ENCODE data around the gene NR0B2.

NR0B2 gene

GRCh38 chr1:26923711-26924110, 9.9 kb upstream of the NR0B2 start:
- no peak overlapping the region for H3K27ac ChIP-seq (ENCODE audit: low read depth, low read length)
- H3K27me3 ChIP-seq (ENCODE audit: control insufficient read depth, low read length) = no peaks in the 10 kb centered on the region
- H3K79me2 ChIP-seq (ENCODE audit: control insufficient read depth, low read length) = peaks cover 63% of the 10 kb centered on the region
- peaks cover 24% of the 10 kb centered on the region for H4K20me1 ChIP-seq (ENCODE audit: control insufficient read depth, insufficient read depth, low read depth, low read length)
- peaks cover 21% of the 10 kb centered on the region for H3K4me1 ChIP-seq (ENCODE audit: control insufficient read depth, low read length)
- H3K9me3 ChIP-seq (ENCODE audit: control insufficient read depth, insufficient read depth, low read length) = no peaks in the 10 kb centered on the region
- H3K4me3 ChIP-seq (ENCODE audit: low read length) = no peak overlapping the region
- peak overlapping the region; percentile 97 for H3K4me2 ChIP-seq (ENCODE audit: low read length)
- H3K9me2 ChIP-seq (replicated peaks; ENCODE audit: control insufficient read depth, low read length) = no peaks in the 10 kb centered on the region
- H3K36me3 ChIP-seq (ENCODE audit: control insufficient read depth, low read length) = peaks cover 61% of the 10 kb centered on the region
- TF ChIP-seq CTCF (IDR thresholded peaks at IDR 0.05; ENCODE audit: low read depth, low read length, poor library complexity, severe bottlenecking) = no peak
- TF ChIP-seq EZH2phosphoT487 (IDR thresholded peaks at IDR 0.05; ENCODE audit: borderline replicate concordance, low read length) = no peak
- no peaks in the 10 kb centered on the region for H3F3A ChIP-seq (ENCODE audit: control insufficient read depth, insufficient read depth)

- H3K4me1 ChIP-seq (ENCODE audit: control insufficient read depth, low read length) = peaks cover 21% of the 10 kb centered on the region
Observed at GRCh38 chr1:26922901-26923300, 9.1 kb upstream of the NR0B2 start.

GRCh38 chr1:26922431-26922729, 8.6 kb upstream of the NR0B2 start:
- no peaks in the 10 kb centered on the region for H3K27me3 ChIP-seq (ENCODE audit: control insufficient read depth, low read length)
- no peaks in the 10 kb centered on the region for H3F3A ChIP-seq (ENCODE audit: control insufficient read depth, insufficient read depth)
- H3K4me2 ChIP-seq (ENCODE audit: low read length) = peak overlapping the region; percentile 97
- no peaks in the 10 kb centered on the region for H3K9me2 ChIP-seq (replicated peaks; ENCODE audit: control insufficient read depth, low read length)
- H4K20me1 ChIP-seq (ENCODE audit: control insufficient read depth, insufficient read depth, low read depth, low read length) = peaks cover 21% of the 10 kb centered on the region
- H3K4me1 ChIP-seq (ENCODE audit: control insufficient read depth, low read length) = peaks cover 21% of the 10 kb centered on the region
- H3K27ac ChIP-seq (ENCODE audit: low read depth, low read length) = 0 out of 2 replicates have a peak overlapping the region, but pooled peaks have one; percentile 50
- peaks cover 48% of the 10 kb centered on the region for H3K36me3 ChIP-seq (ENCODE audit: control insufficient read depth, low read length)
- H3K4me3 ChIP-seq (ENCODE audit: low read length) = peak overlapping the region; percentile 86
- TF ChIP-seq CTCF (IDR thresholded peaks at IDR 0.05; ENCODE audit: low read depth, low read length, poor library complexity, severe bottlenecking) = no peak
- no peak for TF ChIP-seq EZH2phosphoT487 (IDR thresholded peaks at IDR 0.05; ENCODE audit: borderline replicate concordance, low read length)
- no peaks in the 10 kb centered on the region for H3K9me3 ChIP-seq (ENCODE audit: control insufficient read depth, insufficient read depth, low read length)
- peaks cover 50% of the 10 kb centered on the region for H3K79me2 ChIP-seq (ENCODE audit: control insufficient read depth, low read length)

More at GRCh38 chr1:26922901-26923300, 9.1 kb upstream of the NR0B2 start:
- H3K4me3 ChIP-seq (ENCODE audit: low read length) = peak overlapping the region; percentile 86
- no peaks in the 10 kb centered on the region for H3K27me3 ChIP-seq (ENCODE audit: control insufficient read depth, low read length)
- H3F3A ChIP-seq (ENCODE audit: control insufficient read depth, insufficient read depth) = no peaks in the 10 kb centered on the region
- H3K9me3 ChIP-seq (ENCODE audit: control insufficient read depth, insufficient read depth, low read length) = no peaks in the 10 kb centered on the region
- H3K36me3 ChIP-seq (ENCODE audit: control insufficient read depth, low read length) = peaks cover 53% of the 10 kb centered on the region
- H3K9me2 ChIP-seq (replicated peaks; ENCODE audit: control insufficient read depth, low read length) = no peaks in the 10 kb centered on the region
- no peak for TF ChIP-seq CTCF (IDR thresholded peaks at IDR 0.05; ENCODE audit: low read depth, low read length, poor library complexity, severe bottlenecking)
- no peak for TF ChIP-seq EZH2phosphoT487 (IDR thresholded peaks at IDR 0.05; ENCODE audit: borderline replicate concordance, low read length)
- H3K4me2 ChIP-seq (ENCODE audit: low read length) = peak overlapping the region; percentile 97
- no peak overlapping the region for H3K27ac ChIP-seq (ENCODE audit: low read depth, low read length)
- H3K79me2 ChIP-seq (ENCODE audit: control insufficient read depth, low read length) = peaks cover 55% of the 10 kb centered on the region
- H4K20me1 ChIP-seq (ENCODE audit: control insufficient read depth, insufficient read depth, low read depth, low read length) = peaks cover 22% of the 10 kb centered on the region

Data from DOHH2 (cell line).